NB4 (cell line): ENCODE data around the gene MAP2K6.

ENCODE experiments used
- CTCF ChIP-seq: IDR thresholded peaks from one replicate; pipeline ENCODE4 v1.5.1; 2012; ENCODE audit warnings: low read depth, low read length
- POLR2A ChIP-seq: IDR thresholded peaks from 2 replicates; pipeline ENCODE4 v1.6.1; 2011; ENCODE audit warnings: mild to moderate bottlenecking; ENCODE audit not compliant: insufficient read length; ENCODE audit errors: extremely low read depth

DNA sequence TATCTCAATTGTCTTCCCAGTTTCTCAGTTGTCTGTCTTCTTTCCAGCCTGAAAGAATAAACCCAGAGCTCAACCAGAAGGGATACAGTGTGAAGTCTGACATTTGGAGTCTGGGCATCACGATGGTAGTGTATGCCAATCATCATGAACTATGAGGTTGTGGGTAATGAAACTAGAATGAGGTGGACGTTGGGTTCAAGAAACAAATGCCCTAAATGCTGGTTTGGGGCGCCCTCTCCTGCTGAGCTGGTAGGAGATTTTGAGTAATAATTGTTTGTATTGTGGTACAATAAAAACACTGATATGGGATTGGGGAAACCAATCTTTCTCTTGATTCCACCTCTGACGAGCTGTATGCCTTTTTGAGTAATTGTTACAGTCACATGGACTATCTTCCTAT lies 110.4 kb downstream of the MAP2K6 start:
- TF ChIP-seq POLR2A (no peak), CTCF (no peak)
